GM12878 (cell line): ENCODE measurements around the gene FAR1. TPM values are rescaled to one million over a fixed set of nuclear protein-coding genes. Genes with fewer than 3 reads are reported as not detected.

Experiments
- ATAC-seq: fragments of 200-7000 bp; cut with Tn5 transposase; 3 replicates; pipeline ENCODE4 v1.9.1; 2020; ENCODE audit warnings: mild to moderate bottlenecking, moderate library complexity
- BruUV-seq: library from RNA; stranded (reverse); fragments of 400-500 nt; replicated peaks from 2 replicates; lab custom pipeline; 2021; lab: Mats Ljungman, UMichigan
- CTCF ChIA-PET: fragments of 300-600 bp; sonication (Branson Sonifier 250); formaldehyde crosslinking; extraction: SDS; loops from one replicate; lab custom pipeline; 2021; ENCODE audit warnings: inconsistent platforms; lab: Yijun Ruan, JAX
- POLR2A ChIA-PET: fragments of 350-600 bp; formaldehyde crosslinking; extraction: SDS; loops from one replicate; lab custom pipeline; 2021; ENCODE audit warnings: inconsistent platforms; lab: Charles Lee
- RAD21 ChIA-PET: fragments of 300-600 bp; sonication (Branson Sonifier 250); formaldehyde crosslinking; loops from one replicate; lab custom pipeline; 2023; ENCODE audit warnings: antibody characterized with exemption; ENCODE audit not compliant: unreplicated experiment; lab: Charles Lee
- SMC1A ChIA-PET: fragments of 300-600 bp; sonication (Branson Sonifier 250); formaldehyde crosslinking; loops from one replicate; lab custom pipeline; 2023; ENCODE audit not compliant: unreplicated experiment, uncharacterized antibody; lab: Charles Lee
- DNase-seq: peaks from one replicate; pipeline ENCODE4 v3.0.0-alpha.2; 2011; ENCODE audit warnings: low read depth, low spot score
- FAIRE-seq: peaks from 3 replicates; lab custom pipeline; 2011; peaks lifted over from hg19 to GRCh38; lab: Jason Lieb, UNC
- H2AFZ ChIP-seq: 2 replicates; pipeline ENCODE4 v1.6.0; 2011; ENCODE audit warnings: low read depth, low read length, control low read depth; ENCODE audit not compliant: control insufficient read depth
- H3K27ac ChIP-seq: 2 replicates; pipeline ENCODE4 v1.5.1; 2011; ENCODE audit warnings: control low read depth; ENCODE audit not compliant: control insufficient read depth, insufficient read depth
- H3K27me3 ChIP-seq, 2 experiments: replicated peaks in 1 of 2; 2 replicates each; pipeline versions ENCODE4 v1.6.0 to v1.6.1; 2011; ENCODE audit warnings: low read length in 1 of 2; ENCODE audit not compliant: control insufficient read depth in 2 of 2, insufficient read depth in 2 of 2
- H3K36me3 ChIP-seq, 2 experiments: 2 replicates each; pipeline ENCODE4 v1.5.1; 2011; ENCODE audit warnings: low read length in 1 of 2; ENCODE audit not compliant: control insufficient read depth in 2 of 2, insufficient read depth in 2 of 2
- H3K4me1 ChIP-seq: 2 replicates; pipeline ENCODE4 v1.6.1; 2011; ENCODE audit warnings: mild to moderate bottlenecking, low read length, moderate library complexity, mixed read lengths; ENCODE audit not compliant: control insufficient read depth, insufficient read depth
- H3K4me2 ChIP-seq: 2 replicates; pipeline ENCODE4 v1.6.0; 2011; ENCODE audit warnings: control low read depth; ENCODE audit not compliant: control insufficient read depth, insufficient read depth
- H3K4me3 ChIP-seq: fragments of 200-600 bp; sonication (generic); 2 replicates; pipeline ENCODE4 v1.5.1; 2016
- H3K79me2 ChIP-seq: 2 replicates; pipeline ENCODE4 v1.6.0; 2011; ENCODE audit warnings: low read length; ENCODE audit not compliant: control insufficient read depth, insufficient read depth
- H3K9ac ChIP-seq: 2 replicates; pipeline ENCODE4 v1.8.0; 2011; ENCODE audit warnings: low read length, control low read depth, mixed read lengths; ENCODE audit not compliant: control insufficient read depth, insufficient read depth
- H3K9me3 ChIP-seq: replicated peaks from 3 replicates; pipeline ENCODE4 v1.5.1; 2011; ENCODE audit warnings: mild to moderate bottlenecking, low read length; ENCODE audit not compliant: control insufficient read depth, insufficient read depth
- H4K20me1 ChIP-seq: 2 replicates; pipeline ENCODE4 v1.6.0; 2011; ENCODE audit not compliant: control insufficient read depth, insufficient read depth
- EZH2 ChIP-seq: IDR thresholded peaks from 2 replicates; pipeline ENCODE4 v1.6.1; 2012; ENCODE audit warnings: low read depth, mild to moderate bottlenecking, control low read depth, inconsistent platforms, low read length, borderline replicate concordance; ENCODE audit not compliant: control insufficient read depth
- FOS ChIP-seq: IDR thresholded peaks from 3 replicates; pipeline ENCODE4 v1.6.1; 2011; ENCODE audit warnings: borderline replicate concordance; ENCODE audit not compliant: insufficient read length; ENCODE audit errors: extremely low read depth
- PML ChIP-seq: IDR thresholded peaks from 2 replicates; pipeline ENCODE4 v1.6.1; 2012; ENCODE audit warnings: low read length, inconsistent platforms
- RELA ChIP-seq: fragments of 450-650 bp; IDR thresholded peaks from 2 replicates; pipeline ENCODE4 v1.8.0; 2014; ENCODE audit warnings: borderline replicate concordance; ENCODE audit not compliant: partially characterized antibody
- SIX5 ChIP-seq: IDR thresholded peaks from 2 replicates; pipeline ENCODE4 v1.6.1; 2011; ENCODE audit warnings: mild to moderate bottlenecking, low read depth, low read length, moderate library complexity; ENCODE audit not compliant: severe bottlenecking
- SREBF2 ChIP-seq: IDR thresholded peaks from 2 replicates; pipeline ENCODE4 v1.6.1; 2012; ENCODE audit warnings: mild to moderate bottlenecking, low read length
- TARDBP ChIP-seq: IDR thresholded peaks from 2 replicates; pipeline ENCODE4 v1.6.1; 2016; ENCODE audit warnings: borderline replicate concordance
- YBX1 ChIP-seq: fragments of 450-650 bp; IDR thresholded peaks from 2 replicates; pipeline ENCODE4 v1.6.1; 2016; ENCODE audit warnings: antibody characterized with exemption
- ZNF384 ChIP-seq: IDR thresholded peaks from 2 replicates; pipeline ENCODE4 v1.6.1; 2012; ENCODE audit warnings: low read depth, mild to moderate bottlenecking, low read length, improper control_type of control experiment, borderline replicate concordance
- WGBS: methylation state at CpG from one replicate; pipeline ENCODE4 v1.1.6; 2016; ENCODE audit warnings: low lambda C conversion rate; ENCODE audit not compliant: insufficient replicate concordance, insufficient coverage; ENCODE audit errors: missing lambda C conversion rate; 5-methylcytosine and 5-hydroxymethylcytosine counted together
- in situ Hi-C: fragments of 300-500 bp; cut with MboI; formaldehyde crosslinking; loops from 9 replicates; pipeline ENCODE4 v1.14.3; 2018; ENCODE audit warnings: mixed read lengths
- intact Hi-C: fragments of 100-400 bp; cut with micrococcal nuclease; formaldehyde crosslinking; loops from one replicate; pipeline ENCODE4 v1.14.2; 2022; ENCODE audit not compliant: unreplicated experiment
- polyA plus RNA-seq, 11 experiments: library from polyadenylated mRNA; depleted of rRNA in 4 of 11; unstranded in 6 of 11; stranded (reverse) in 5 of 11; fragments of >200 nt; fragmentation: Nextera tagmentation in 4 of 11; fragmentation: Illumina TruSeq in 1 of 11; extraction: Ambion mirVana in 4 of 11; extraction: Trizol in 1 of 11; gene quantifications; 1 replicate in 1 of 11; 2 replicates in 10 of 11; pipeline versions ENCODE4 v1.2.1 to v1.2.3, GENCODE V29; 2011 to 2016; ENCODE audit warnings: inconsistent platforms in 2 of 11, missing spikeins in 2 of 11, low read depth in 1 of 11
- total RNA-seq, 4 experiments: library from RNA; depleted of rRNA in 3 of 4; stranded (reverse); fragments of >200 nt in 3 of 4; fragmentation: Illumina TruSeq in 1 of 4; extraction: Trizol in 1 of 4; gene quantifications; 2 replicates each; pipeline versions ENCODE4 v1.2.1 to v1.2.3, GENCODE V29; 2013 to 2021
- TF ChIP-seq, protein P1 (sequence below): IDR thresholded peaks from 2 replicates; pipeline ENCODE4 v1.6.1; 2011; ENCODE audit warnings: borderline replicate concordance, low read depth, mild to moderate bottlenecking, moderate library complexity, low read length; ENCODE audit not compliant: insufficient read depth, poor library complexity, severe bottlenecking

FAR1 gene
- total and polyA plus RNA-seq, 10 of the 15 experiments (the other 5 are each of a cell fraction or from before 2014, with no cell fraction given), result 10.1 to 73.9 (median 30.8) TPM

DNA sequence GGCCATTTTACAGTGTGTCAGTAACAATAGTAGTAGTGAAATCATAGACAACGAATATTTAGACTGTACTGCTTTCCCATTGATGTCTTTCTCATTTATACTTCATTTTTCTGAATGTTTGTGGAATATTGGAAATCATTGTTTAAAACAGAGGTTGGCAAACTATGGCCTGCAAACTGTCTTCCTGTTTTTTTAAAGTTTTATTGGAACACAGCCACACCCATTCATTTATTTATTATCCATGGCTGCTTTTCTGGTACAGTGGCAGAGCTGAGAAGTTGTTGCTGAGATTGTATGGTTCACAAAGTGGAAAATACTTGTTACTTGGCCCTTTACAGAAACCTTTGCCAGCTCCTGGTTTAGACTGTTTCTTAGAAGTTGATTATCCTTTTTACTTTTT lies 13.7 kb downstream of the FAR1 start:
- ChIA-PET SMC1A (interaction anchor here (0.7 to 3.3 kb wide), 2 partner anchors 12 to 623 kb away, joined by 3 to 13 read pairs; no protein-coding TSS in a partner anchor), CTCF (interaction anchor here (1.3 to 1.6 kb wide), 2 partner anchors 11 to 13 kb away, joined by 3 read pairs; no protein-coding TSS in a partner anchor), RAD21 (interaction anchor here (0.9 to 1.7 kb wide), 2 partner anchors 9 to 14 kb away, joined by 3 to 4 read pairs; no protein-coding TSS in a partner anchor), POLR2A (no interaction called here)
- Histone ChIP-seq H3K27me3 (no peaks in the 10 kb centered on the region), H3K9ac (no peak overlapping the region), H4K20me1 (no peaks in the 10 kb centered on the region), H3K9me3 (peaks cover 4% of the 10 kb centered on the region), H3K4me3 (no peak overlapping the region), H3K4me2 (no peak overlapping the region), H2AFZ (no peak overlapping the region), H3K27ac (no peak overlapping the region), H3K36me3 (no peaks in the 10 kb centered on the region; a peak in 1 of 4 replicates), H3K79me2 (peaks cover 74% of the 10 kb centered on the region), H3K4me1 (peaks cover 9% of the 10 kb centered on the region)
- 90% methylated on average over 1 of the region's 1 CpG for WGBS
- DNase-seq, result no peak
- FAIRE-seq, result no peak
- intact Hi-C loops, result no loop called here
- BruUV-seq, result no TSS peak
- in situ Hi-C loops, result no loop called here
- no peak for ATAC-seq
- TF ChIP-seq EZH2 (no peak), PML (no peak), RELA (no peak), TARDBP (no peak), ZNF384 (no peak)

DNA sequence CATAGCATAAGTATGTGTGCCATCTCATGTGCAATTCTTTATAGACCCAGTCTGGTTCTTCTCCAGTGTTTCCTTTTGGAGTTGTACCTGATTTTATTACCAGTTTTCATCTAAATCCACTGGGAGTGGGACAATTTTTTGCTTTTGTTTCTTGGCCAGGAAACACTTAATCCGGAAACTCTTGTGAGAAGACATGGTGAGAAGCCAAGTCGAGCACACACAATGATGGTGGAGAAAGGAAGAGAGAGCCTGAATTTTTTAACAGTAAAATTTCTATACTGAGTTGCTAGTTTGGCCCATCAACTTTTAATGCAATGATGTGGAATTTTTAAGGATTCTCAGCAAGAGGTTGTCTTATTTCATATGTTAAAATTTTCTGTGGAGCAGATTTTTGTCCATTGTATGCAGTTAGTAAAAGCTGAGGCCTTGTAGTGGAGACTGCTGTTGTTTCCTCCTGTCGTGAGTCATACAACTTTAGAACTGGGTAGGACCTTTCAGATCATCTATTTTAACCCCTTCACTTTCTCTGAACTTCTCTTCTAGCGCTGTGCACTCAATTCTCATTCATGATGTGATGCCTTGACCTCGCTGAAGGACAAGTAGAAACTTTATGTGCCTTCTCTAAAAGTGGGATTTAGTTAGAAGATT lies 17.1 kb downstream of the FAR1 start:
- no peak for DNase-seq
- BruUV-seq, result no TSS peak
- SMC1A ChIA-PET, result no interaction called here
- 90% methylated on average over 5 of the region's 5 CpGs for WGBS
- in situ Hi-C loops, result no loop called here
- H3K27me3 ChIP-seq, result no peaks in the 10 kb centered on the region
- CTCF ChIA-PET, result interaction anchor here (0.9 kb wide), 1 partner anchor 9 kb away, joined by 4 read pairs; no protein-coding TSS in a partner anchor
- H2AFZ ChIP-seq, result no peak overlapping the region
- TF ChIP-seq, protein P1, sequence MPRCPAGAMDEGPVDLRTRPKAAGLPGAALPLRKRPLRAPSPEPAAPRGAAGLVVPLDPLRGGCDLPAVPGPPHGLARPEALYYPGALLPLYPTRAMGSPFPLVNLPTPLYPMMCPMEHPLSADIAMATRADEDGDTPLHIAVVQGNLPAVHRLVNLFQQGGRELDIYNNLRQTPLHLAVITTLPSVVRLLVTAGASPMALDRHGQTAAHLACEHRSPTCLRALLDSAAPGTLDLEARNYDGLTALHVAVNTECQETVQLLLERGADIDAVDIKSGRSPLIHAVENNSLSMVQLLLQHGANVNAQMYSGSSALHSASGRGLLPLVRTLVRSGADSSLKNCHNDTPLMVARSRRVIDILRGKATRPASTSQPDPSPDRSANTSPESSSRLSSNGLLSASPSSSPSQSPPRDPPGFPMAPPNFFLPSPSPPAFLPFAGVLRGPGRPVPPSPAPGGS, result no peak
- TF ChIP-seq SREBF2, result no peak
- TF ChIP-seq FOS, result no peak
- TF ChIP-seq YBX1, result no peak
- TF ChIP-seq ZNF384, result no peak
- no peak for TF ChIP-seq SIX5
- TF ChIP-seq, all 136 proteins: peak for 0
- no peak for ATAC-seq
- POLR2A ChIA-PET, result no interaction called here
- H3K4me1 ChIP-seq, result peaks cover 2% of the 10 kb centered on the region; the same call in 1 of the 2 replicates
- no peak for FAIRE-seq
- H4K20me1 ChIP-seq, result no peaks in the 10 kb centered on the region
- peaks cover 4% of the 10 kb centered on the region for H3K9me3 ChIP-seq
- intact Hi-C loops, result no loop called here
- H3K4me3 ChIP-seq, result no peak overlapping the region
- H3K9ac ChIP-seq, result no peak overlapping the region
- H3K4me2 ChIP-seq, result no peak overlapping the region
- RAD21 ChIA-PET, result no interaction called here
- no peak overlapping the region for H3K27ac ChIP-seq
- H3K79me2 ChIP-seq, result peaks cover 65% of the 10 kb centered on the region
- no peaks in the 10 kb centered on the region; a peak in 1 of 4 replicates for H3K36me3 ChIP-seq
